Jurkat, Clone E6-1 (cell line): ENCODE measurements around the gene AFAP1L1.
"Not testable (repeated sequence)": the region's sequence is repeated elsewhere in the genome, so short reads cannot be mapped to it uniquely, and the experiment has no call there.

Experiments used
- DNase-seq: peaks from one replicate; pipeline ENCODE4 v3.0.0-alpha.2; 2011; ENCODE audit warnings: low read depth, low spot score
- H3K4me3 ChIP-seq: 2 replicates; pipeline ENCODE4 v1.5.1; 2011; ENCODE audit warnings: mild to moderate bottlenecking, low read length, control low read depth, moderate library complexity

Gene AFAP1L1

DNA sequence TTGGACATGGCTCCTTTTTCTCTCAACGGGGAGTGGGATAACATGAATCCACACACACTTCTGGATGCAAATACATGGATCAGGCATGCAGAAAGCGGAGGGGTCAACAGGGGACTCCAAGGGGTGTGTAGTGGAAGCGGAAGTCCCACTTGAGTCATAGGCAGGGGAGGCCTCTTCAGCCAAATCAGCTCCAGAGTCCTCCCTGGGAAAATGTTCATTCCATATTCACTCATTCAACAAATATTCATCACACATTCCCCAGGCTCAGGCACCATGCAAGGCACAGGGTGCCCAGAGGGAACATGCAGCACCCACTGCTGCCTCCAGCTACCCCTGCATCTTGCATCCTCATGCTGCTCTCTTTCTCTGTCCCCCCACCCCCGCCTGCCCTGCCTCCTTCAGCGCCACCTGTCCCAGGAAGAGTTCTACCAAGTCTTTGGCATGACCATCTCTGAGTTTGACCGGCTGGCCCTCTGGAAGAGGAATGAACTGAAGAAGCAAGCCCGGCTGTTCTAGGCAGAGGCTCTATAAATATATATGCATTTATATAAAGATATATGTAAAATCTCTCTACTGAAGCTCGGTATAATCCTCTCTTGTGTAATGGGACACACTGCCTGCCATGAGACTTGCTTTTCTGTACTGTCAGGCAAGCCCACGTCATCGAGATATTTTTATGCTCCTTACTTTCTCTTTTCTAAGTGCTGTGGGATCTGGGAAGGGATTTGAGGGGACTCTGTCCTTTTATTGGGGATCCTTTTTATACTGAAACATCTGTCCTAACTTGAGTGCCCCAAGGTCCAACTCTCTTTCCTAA lies 13.6 kb upstream of the AFAP1L1 start:
- no peak for DNase-seq
- no peak overlapping the region for H3K4me3 ChIP-seq

GRCh38 chr5:149260761-149261160 lies 10.9 kb upstream of the AFAP1L1 start:
- DNase-seq = no peak

DNA sequence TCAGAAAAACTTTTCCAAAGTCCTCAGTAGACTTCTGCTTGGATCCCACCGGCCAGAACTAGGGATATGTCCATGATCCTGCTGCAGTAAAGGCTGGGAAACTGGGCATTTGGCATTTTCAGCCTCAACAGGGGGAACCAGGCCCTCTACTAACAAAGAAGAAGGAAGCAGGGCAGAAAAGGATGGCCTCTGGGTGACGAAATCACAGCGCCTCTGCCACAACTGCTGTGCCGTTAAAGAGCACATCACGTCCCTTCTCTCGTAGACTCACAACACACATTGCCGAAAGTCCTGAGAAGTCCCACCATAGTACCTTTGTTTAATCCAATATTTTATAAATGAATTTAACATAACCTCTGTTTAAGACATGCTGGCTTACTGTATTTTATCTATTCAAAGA lies 10.4 kb upstream of the AFAP1L1 start:
- H3K4me3 ChIP-seq = no peak overlapping the region
- DNase-seq = no peak

More at GRCh38 chr5:149260761-149261160, 10.9 kb upstream of the AFAP1L1 start:
- H3K4me3 ChIP-seq = no peak overlapping the region

- DNase-seq = no peak
- H3K4me3 ChIP-seq = no peak overlapping the region
These were observed 9.3 kb upstream of the AFAP1L1 start for GRCh38 chr5:149262315-149262714.

DNA sequence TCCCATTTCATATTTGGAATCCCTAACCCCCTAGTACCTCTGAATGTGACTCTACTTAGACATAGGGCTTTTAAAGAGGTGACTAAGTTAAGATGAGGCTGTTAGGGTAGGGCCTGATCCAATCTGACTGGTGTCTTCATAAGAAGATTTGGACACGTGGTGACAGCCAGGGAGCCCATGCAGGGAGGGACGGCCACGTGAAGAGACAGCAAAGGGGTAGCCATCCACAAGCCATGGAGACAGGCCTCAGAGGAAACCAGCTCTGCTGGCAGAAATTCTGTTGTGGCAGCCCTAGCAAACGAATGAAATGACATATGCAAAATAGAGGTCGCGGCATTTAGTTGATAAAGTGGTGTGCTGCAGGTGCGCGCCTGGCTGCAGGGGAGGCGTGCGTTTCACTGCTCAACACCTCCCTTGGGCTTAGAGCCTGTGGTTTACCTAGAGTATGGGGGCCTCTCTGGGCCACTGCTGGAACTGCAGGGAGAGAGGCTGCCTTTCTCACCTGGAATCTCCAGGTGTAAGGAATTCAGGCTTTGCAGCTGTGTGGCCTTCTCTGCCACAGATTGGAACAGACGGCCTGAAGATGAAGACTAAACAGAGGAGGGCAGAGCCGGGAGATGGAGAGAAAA lies 7.1 kb upstream of the AFAP1L1 start:
- DNase-seq = peak; percentile 64
- H3K4me3 ChIP-seq = no peak overlapping the region

- DNase-seq = no peak
- no peak overlapping the region for H3K4me3 ChIP-seq
These were observed 6.6 kb upstream of the AFAP1L1 start for GRCh38 chr5:149265068-149265465.

DNA sequence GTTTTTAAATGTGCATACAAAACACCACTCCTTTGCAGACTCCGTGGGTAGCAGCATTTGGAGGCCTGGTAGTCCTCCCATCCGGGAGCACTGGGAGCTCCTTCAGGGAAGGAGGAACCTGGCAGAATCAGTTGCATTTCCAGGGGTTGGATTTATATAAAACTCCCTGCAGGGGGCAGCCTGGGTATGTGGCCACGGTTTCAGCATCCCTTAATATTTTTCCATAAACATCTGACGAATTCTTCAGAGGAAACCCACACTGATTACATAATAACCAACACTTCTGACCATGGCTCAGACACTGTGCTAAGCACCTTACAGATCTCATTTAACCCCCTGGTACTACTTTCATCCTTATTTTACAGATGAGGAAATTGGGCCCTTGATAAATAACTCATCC lies 6.1 kb upstream of the AFAP1L1 start:
- no peak overlapping the region for H3K4me3 ChIP-seq
- no peak for DNase-seq

- DNase-seq = no peak
- H3K4me3 ChIP-seq = no peak overlapping the region
These were observed 4.3 kb upstream of the AFAP1L1 start for GRCh38 chr5:149267241-149267973.

DNA sequence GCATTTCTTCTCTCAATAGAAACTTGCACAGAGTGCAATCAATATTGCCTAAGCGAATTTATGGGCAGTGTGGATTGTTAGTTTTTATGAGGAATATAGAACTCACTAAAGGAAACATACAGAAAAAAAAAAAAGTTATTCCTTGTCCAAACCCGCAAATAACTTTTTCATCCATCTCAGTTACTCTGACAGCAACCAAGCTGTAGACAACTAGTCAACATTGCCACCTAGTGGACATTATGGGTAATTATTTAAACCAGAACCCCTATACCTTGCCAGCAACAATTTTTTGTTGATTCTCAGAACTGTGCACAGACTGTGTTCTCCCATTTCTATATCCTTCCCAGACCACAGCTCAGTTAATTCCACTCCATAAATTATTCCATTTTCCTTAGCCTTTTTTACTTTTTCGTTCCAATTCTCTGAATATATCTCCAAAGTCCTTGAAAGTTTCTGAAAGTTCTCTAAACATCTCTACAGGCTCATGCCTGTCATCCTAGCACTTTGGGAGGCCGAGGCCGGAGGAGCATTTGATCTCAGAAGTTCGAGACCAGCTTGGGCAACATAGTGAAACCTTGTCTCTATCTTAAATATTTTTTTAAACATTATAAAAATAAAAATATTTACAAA lies 2.6 kb upstream of the AFAP1L1 start:
- H3K4me3 ChIP-seq = no peak overlapping the region
- DNase-seq = peak; percentile 46

DNA sequence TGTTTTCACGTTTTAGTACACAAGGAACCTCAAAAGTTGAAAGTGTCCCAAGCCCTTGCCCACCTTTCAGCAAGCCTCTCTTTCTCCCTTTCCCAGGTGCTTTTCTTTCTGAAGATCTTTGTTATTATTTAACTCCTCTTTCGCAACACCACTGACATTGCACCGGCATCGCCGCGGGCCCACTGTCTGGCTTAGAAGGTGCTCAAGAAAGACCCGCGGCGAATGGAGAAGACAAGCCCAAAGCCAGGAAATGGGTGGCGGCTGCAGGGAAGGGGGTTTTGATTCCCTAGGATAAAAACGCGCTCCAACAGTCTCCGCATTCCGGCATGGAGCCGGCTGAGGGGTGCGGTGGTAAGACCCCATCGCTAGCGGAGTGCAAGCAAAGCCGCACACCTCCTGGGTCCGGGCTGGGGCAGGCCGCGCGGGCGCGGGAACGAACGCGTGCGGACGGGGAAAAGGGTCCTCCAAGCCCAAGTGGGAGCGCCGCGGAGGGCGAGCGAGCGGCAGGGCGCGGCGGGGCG lies 404 bp upstream of the AFAP1L1 start:
- no peak overlapping the region for H3K4me3 ChIP-seq
- no peak for DNase-seq

DNA sequence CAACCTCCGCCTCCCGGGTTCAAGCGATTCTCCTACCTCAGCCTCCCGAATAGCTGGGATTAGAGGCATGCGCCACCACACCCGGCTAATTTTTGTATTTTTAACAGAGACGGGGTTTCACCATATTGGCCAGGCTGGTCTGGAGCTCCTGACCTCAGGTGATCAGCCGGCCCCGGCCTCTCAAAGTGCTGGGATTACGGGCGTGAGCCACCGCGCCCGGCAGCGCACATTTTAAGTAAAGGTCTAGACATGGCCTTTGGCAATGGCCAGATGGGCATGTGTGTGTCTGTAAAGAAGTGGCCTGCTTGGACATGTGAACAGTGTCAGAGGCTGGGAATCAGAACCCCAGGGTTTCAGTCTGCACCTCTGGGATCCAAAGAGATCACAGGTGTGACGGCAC lies 1.1 kb downstream of the AFAP1L1 start:
- H3K4me3 ChIP-seq, DNase-seq: not testable (repeated sequence)

GRCh38 chr5:149273237-149273636 lies 1.6 kb downstream of the AFAP1L1 start:
- no peak for DNase-seq
- no peak overlapping the region for H3K4me3 ChIP-seq

- DNase-seq = no peak
- no peak overlapping the region for H3K4me3 ChIP-seq
These were observed 2.3 kb downstream of the AFAP1L1 start for GRCh38 chr5:149273950-149274349.

GRCh38 chr5:149274939-149275338 lies 3.3 kb downstream of the AFAP1L1 start:
- DNase-seq = no peak
- H3K4me3 ChIP-seq = no peak overlapping the region

- H3K4me3 ChIP-seq = no peak overlapping the region
- DNase-seq = no peak
These were observed 6.1 kb downstream of the AFAP1L1 start for GRCh38 chr5:149277801-149278200.

- no peak overlapping the region for H3K4me3 ChIP-seq
- DNase-seq = no peak
These were observed 7.0 kb downstream of the AFAP1L1 start for GRCh38 chr5:149278451-149279210.

- H3K4me3 ChIP-seq = no peak overlapping the region
- no peak for DNase-seq
These were observed 8.0 kb downstream of the AFAP1L1 start for GRCh38 chr5:149279661-149280060.

DNA sequence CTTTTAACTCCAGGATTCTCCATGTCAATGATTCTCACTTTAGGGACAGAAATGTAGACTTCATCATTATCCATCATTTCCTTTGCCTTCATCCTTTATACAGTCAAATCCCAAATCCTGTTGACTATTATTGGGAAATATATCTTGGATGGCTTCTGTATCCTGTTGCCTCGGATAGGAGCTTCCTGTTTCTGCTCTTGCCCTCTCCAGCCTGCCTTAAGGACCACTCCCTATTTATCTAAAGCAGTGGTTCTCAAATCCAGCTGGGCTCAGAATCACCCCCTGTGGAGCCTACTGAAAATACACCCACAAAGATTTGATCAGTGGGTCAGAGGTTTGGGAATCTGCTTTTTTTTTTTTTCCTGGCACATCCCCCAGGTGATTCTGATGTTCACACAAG lies 8.5 kb downstream of the AFAP1L1 start:
- no peak for DNase-seq
- H3K4me3 ChIP-seq = no peak overlapping the region

DNA sequence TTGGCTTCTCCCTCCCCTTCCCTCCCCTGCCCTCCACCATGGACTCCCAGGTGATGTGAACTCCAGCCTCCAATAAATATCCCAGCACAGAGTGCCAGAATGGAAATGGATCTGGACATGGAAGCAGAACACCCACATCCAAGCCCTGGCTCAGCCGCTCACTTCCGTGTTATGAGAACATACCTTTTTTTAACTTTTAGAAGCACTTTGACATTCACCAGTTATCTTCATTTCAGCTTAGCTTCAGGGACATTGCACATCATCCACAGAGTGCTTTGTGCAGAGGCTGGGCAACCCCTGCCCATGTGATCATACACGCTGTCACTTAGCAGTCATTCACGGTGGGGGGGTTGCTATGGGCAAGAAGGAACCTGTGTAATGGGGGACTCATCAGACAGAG lies 9.1 kb downstream of the AFAP1L1 start:
- H3K4me3 ChIP-seq = no peak overlapping the region
- no peak for DNase-seq
